Caco-2 (cell line): ENCODE data around the gene PSKH1. TPM values are rescaled to one million over a fixed set of nuclear protein-coding genes. Genes with fewer than 3 reads are reported as not detected.

Experiments
- BruUV-seq: library from RNA; stranded (reverse); fragments of 400-500 nt; replicated peaks from 2 replicates; lab custom pipeline; 2021; lab: Mats Ljungman, UMichigan
- CTCF ChIA-PET: fragments of 300-600 bp; sonication (Branson Sonifier 250); formaldehyde crosslinking; loops from one replicate; lab custom pipeline; 2022; ENCODE audit warnings: antibody characterized with exemption; lab: Charles Lee
- POLR2A ChIA-PET: fragments of 300-600 bp; sonication (Branson Sonifier 250); formaldehyde crosslinking; loops from one replicate; lab custom pipeline; 2022; ENCODE audit warnings: antibody characterized with exemption; lab: Charles Lee
- DNase-seq, 2 experiments: peaks; one replicate each; pipeline versions ENCODE4 v3.0.0 to v3.0.0-alpha.2; 2020 to 2022
- H3K27me3 ChIP-seq: replicated peaks from 2 replicates; pipeline ENCODE4 v1.6.0; 2011; ENCODE audit warnings: low read length; ENCODE audit not compliant: control insufficient read depth, insufficient read depth
- H3K36me3 ChIP-seq: 2 replicates; pipeline ENCODE4 v1.5.1; 2011; ENCODE audit warnings: low read length; ENCODE audit not compliant: control insufficient read depth, insufficient read depth
- H3K4me1 ChIP-seq: fragments of 250-450 bp; sonication (Bioruptor Pico); 2 replicates; pipeline ENCODE4 v1.5.1; 2020; ENCODE audit warnings: mild to moderate bottlenecking
- H3K4me3 ChIP-seq: 2 replicates; pipeline ENCODE4 v1.5.1; 2011; ENCODE audit warnings: low read depth, mild to moderate bottlenecking, control low read depth, low read length
- H3K9me3 ChIP-seq: fragments of 250-450 bp; sonication (Bioruptor Pico); 2 replicates; pipeline ENCODE4 v1.5.1; 2020; ENCODE audit warnings: mild to moderate bottlenecking, moderate library complexity
- H3K27ac Mint-ChIP-seq: one replicate; pipeline ENCODE4 v1.8.0; 2022; ENCODE audit warnings: mixed read lengths; ENCODE audit not compliant: unreplicated experiment
- H3K27me3 Mint-ChIP-seq: one replicate; pipeline ENCODE4 v1.8.0; 2022; ENCODE audit warnings: mixed read lengths; ENCODE audit not compliant: insufficient read depth, unreplicated experiment
- H3K36me3 Mint-ChIP-seq: one replicate; pipeline ENCODE4 v1.8.0; 2022; ENCODE audit warnings: mild to moderate bottlenecking, mixed read lengths; ENCODE audit not compliant: insufficient read depth, unreplicated experiment
- H3K4me1 Mint-ChIP-seq: one replicate; pipeline ENCODE4 v1.8.0; 2022; ENCODE audit warnings: low read depth, mixed read lengths; ENCODE audit not compliant: unreplicated experiment
- H3K4me3 Mint-ChIP-seq: one replicate; pipeline ENCODE4 v1.8.0; 2022; ENCODE audit warnings: mild to moderate bottlenecking, moderate library complexity, mixed read lengths; ENCODE audit not compliant: unreplicated experiment
- H3K9me3 Mint-ChIP-seq: one replicate; pipeline ENCODE4 v1.8.0; 2022; ENCODE audit warnings: mixed read lengths; ENCODE audit not compliant: unreplicated experiment
- intact Hi-C: fragments of 100-400 bp; cut with micrococcal nuclease; formaldehyde crosslinking; loops from one replicate; pipeline ENCODE4 v1.10.0; 2022; ENCODE audit not compliant: unreplicated experiment
- total RNA-seq: library from RNA; stranded (reverse); gene quantifications from 2 replicates; pipeline ENCODE4 v1.2.3, GENCODE V29; 2022
- TF ChIP-seq, protein P1 (sequence below), 2 experiments: fragments of 200-600 bp in 1 of 2; IDR thresholded peaks; 1 replicate in 1 of 2; 2 replicates in 1 of 2; pipeline versions ENCODE4 v1.5.1 to v1.8.0; 2011 to 2022; ENCODE audit warnings: antibody characterized with exemption in 1 of 2, control low read depth in 1 of 2, inconsistent platforms in 1 of 2, low read depth in 1 of 2, low read length in 1 of 2, mild to moderate bottlenecking in 1 of 2, moderate library complexity in 1 of 2; ENCODE audit not compliant: insufficient read depth in 1 of 2, severe bottlenecking in 1 of 2, unreplicated experiment in 1 of 2

Gene PSKH1
- total RNA-seq, 1 experiment from 2014 or later, result 41.3 TPM

- Mint-ChIP-seq H3K27ac (no peak overlapping the region), H3K27me3 (no peaks in the 10 kb centered on the region), H3K9me3 (no peaks in the 10 kb centered on the region), H3K4me3 (no peak overlapping the region), H3K36me3 (peaks cover 13% of the 10 kb centered on the region), H3K4me1 (no peaks in the 10 kb centered on the region)
- intact Hi-C loops, result no loop called here
- no peaks in the 10 kb centered on the region for H3K9me3 ChIP-seq
- no peaks in the 10 kb centered on the region for H3K27me3 ChIP-seq
- no peaks in the 10 kb centered on the region for H3K4me1 ChIP-seq
- H3K36me3 ChIP-seq, result peaks cover 11% of the 10 kb centered on the region
- ChIA-PET POLR2A (interaction anchor here (0.8 kb wide), 1 partner anchor 9 kb away, joined by 3 read pairs; no protein-coding TSS in a partner anchor), CTCF (interaction anchor here (1.9 kb wide), 1 partner anchor 110 kb away, joined by 7 read pairs; no protein-coding TSS in a partner anchor)
- TF ChIP-seq, protein P1, sequence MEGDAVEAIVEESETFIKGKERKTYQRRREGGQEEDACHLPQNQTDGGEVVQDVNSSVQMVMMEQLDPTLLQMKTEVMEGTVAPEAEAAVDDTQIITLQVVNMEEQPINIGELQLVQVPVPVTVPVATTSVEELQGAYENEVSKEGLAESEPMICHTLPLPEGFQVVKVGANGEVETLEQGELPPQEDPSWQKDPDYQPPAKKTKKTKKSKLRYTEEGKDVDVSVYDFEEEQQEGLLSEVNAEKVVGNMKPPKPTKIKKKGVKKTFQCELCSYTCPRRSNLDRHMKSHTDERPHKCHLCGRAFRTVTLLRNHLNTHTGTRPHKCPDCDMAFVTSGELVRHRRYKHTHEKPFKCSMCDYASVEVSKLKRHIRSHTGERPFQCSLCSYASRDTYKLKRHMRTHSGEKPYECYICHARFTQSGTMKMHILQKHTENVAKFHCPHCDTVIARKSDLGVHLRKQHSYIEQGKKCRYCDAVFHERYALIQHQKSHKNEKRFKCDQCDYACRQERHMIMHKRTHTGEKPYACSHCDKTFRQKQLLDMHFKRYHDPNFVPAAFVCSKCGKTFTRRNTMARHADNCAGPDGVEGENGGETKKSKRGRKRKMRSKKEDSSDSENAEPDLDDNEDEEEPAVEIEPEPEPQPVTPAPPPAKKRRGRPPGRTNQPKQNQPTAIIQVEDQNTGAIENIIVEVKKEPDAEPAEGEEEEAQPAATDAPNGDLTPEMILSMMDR (IDR thresholded peaks at IDR 0.05; ENCODE audit: insufficient read depth in 1 of 2, low read depth in 1 of 2, low read length in 1 of 2, severe bottlenecking in 1 of 2, unreplicated experiment in 1 of 2), result peak in 1 of 2 experiments; percentile 37
- no TSS peak for BruUV-seq
- H3K4me3 ChIP-seq, result no peak overlapping the region
- no peak for DNase-seq
Observed at GRCh38 chr16:67926181-67926750, 33.2 kb downstream of the PSKH1 start.

- Mint-ChIP-seq H3K36me3 (peaks cover 22% of the 10 kb centered on the region), H3K4me3 (no peak overlapping the region), H3K9me3 (no peaks in the 10 kb centered on the region), H3K27me3 (no peaks in the 10 kb centered on the region), H3K27ac (no peak overlapping the region), H3K4me1 (no peaks in the 10 kb centered on the region)
- H3K4me3 ChIP-seq, result no peak overlapping the region
- H3K27me3 ChIP-seq, result no peaks in the 10 kb centered on the region
- ChIA-PET POLR2A (no interaction called here), CTCF (interaction anchor here (1.9 kb wide), 1 partner anchor 111 kb away, joined by 7 read pairs; no protein-coding TSS in a partner anchor)
- no peak for DNase-seq
- H3K4me1 ChIP-seq, result no peaks in the 10 kb centered on the region
- no TSS peak for BruUV-seq
- peaks cover 11% of the 10 kb centered on the region for H3K36me3 ChIP-seq
- intact Hi-C loops, result no loop called here
- no peaks in the 10 kb centered on the region for H3K9me3 ChIP-seq
- TF ChIP-seq, protein P1 (IDR thresholded peaks at IDR 0.05; ENCODE audit: insufficient read depth in 1 of 2, low read depth in 1 of 2, low read length in 1 of 2, severe bottlenecking in 1 of 2, unreplicated experiment in 1 of 2), result no peak
Observed at GRCh38 chr16:67927131-67927941, 34.3 kb downstream of the PSKH1 start.

DNA sequence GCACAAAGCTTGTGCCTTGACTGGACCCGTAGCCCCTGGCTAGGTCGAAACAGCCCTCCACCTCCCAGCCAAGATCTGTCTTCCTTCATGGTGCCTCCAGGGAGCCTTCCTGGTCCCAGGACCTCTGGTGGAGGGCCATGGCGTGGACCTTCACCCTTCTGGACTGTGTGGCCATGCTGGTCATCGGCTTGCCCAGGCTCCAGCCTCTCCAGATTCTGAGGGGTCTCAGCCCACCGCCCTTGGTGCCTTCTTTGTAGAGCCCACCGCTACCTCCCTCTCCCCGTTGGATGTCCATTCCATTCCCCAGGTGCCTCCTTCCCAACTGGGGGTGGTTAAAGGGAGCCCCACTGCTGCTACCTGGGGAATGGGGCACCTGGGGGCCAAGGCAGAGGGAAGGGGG lies 35.1 kb downstream of the PSKH1 start:
- H3K27ac Mint-ChIP-seq, result no peak overlapping the region
- intact Hi-C loops, result loop anchor here (1.0 kb wide), 3 partner anchors 45 to 256 kb away; no protein-coding TSS in a partner anchor

More for the DNA sequence above, 35.1 kb downstream of the PSKH1 start:
- POLR2A ChIA-PET, result no interaction called here
- TF ChIP-seq, protein P1 (IDR thresholded peaks at IDR 0.05; ENCODE audit: insufficient read depth in 1 of 2, low read depth in 1 of 2, low read length in 1 of 2, severe bottlenecking in 1 of 2, unreplicated experiment in 1 of 2), result no peak
- no TSS peak for BruUV-seq
- no peaks in the 10 kb centered on the region for H3K9me3 Mint-ChIP-seq
- no peak overlapping the region for H3K4me3 Mint-ChIP-seq
- no peaks in the 10 kb centered on the region for H3K27me3 ChIP-seq
- DNase-seq, result no peak
- no peaks in the 10 kb centered on the region for H3K27me3 Mint-ChIP-seq
- CTCF ChIA-PET, result interaction anchor here (0.8 to 2.3 kb wide), 3 partner anchors 14 to 111 kb away, joined by 3 to 9 read pairs (median 3); no protein-coding TSS in a partner anchor
- no peak overlapping the region for H3K4me3 ChIP-seq
- H3K9me3 ChIP-seq, result no peaks in the 10 kb centered on the region
- peaks cover 25% of the 10 kb centered on the region for H3K36me3 Mint-ChIP-seq
- H3K4me1 Mint-ChIP-seq, result no peaks in the 10 kb centered on the region
- H3K4me1 ChIP-seq, result no peaks in the 10 kb centered on the region
- peaks cover 11% of the 10 kb centered on the region for H3K36me3 ChIP-seq
